Measurements from ENCODE around the gene ZNF385A. TPM values are rescaled to one million over a fixed set of nuclear protein-coding genes. Genes with fewer than 3 reads are reported as not detected.

ZNF385A gene
- total and polyA plus RNA-seq, 2 donors = 1.6 to 13.6 TPM

DNA sequence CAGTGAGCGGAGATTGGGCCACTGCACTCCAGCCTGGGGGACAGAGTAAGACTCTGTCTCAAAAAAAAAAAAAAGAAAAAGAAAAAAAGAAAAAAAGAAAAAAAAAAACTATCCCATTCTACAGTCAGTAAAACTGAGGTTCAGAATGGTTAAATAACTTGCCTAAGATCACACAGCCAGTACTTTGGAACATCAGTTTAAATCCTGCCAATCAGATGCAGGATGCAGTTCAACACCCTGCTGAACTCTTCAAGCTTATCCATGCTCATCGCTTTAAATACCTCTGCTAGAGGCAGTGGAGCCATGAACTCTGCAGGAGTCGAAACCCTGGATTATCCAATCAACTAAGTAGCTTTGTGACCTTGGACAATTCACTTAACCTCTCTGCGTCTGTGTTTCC, 3.4 kb downstream of the ZNF385A start:
- DNase-seq (ENCODE audit: low read depth in 6 of 9, low spot score in 9 of 9) = no peak
- H3K4me3 ChIP-seq (ENCODE audit: low read length in 2 of 2) = no peak overlapping the region
- no peaks in the 10 kb centered on the region for H3K9me3 ChIP-seq (ENCODE audit: control insufficient read depth in 2 of 2, insufficient read depth in 1 of 2, low read length in 1 of 2)
- peaks cover 0 to 8% of the 10 kb centered on the region in 2 donors for H3K4me1 ChIP-seq (ENCODE audit: control insufficient read depth in 2 of 2, insufficient read depth in 2 of 2, low read length in 2 of 2)
- peaks cover 0 to 13% of the 10 kb centered on the region in 2 donors for H3K27me3 ChIP-seq (ENCODE audit: control insufficient read depth in 2 of 2, insufficient read depth in 1 of 2, low read length in 1 of 2)
- peaks cover 0 to 3% of the 10 kb centered on the region in 2 donors for H3K36me3 ChIP-seq (ENCODE audit: control insufficient read depth in 2 of 2, insufficient read depth in 2 of 2, low read length in 1 of 2)
- no peak overlapping the region for H3K27ac ChIP-seq (ENCODE audit: low read depth in 1 of 2, low read length in 1 of 2)
- WGBS = 98% methylated on average over 4 of the region's 4 CpGs

DNA sequence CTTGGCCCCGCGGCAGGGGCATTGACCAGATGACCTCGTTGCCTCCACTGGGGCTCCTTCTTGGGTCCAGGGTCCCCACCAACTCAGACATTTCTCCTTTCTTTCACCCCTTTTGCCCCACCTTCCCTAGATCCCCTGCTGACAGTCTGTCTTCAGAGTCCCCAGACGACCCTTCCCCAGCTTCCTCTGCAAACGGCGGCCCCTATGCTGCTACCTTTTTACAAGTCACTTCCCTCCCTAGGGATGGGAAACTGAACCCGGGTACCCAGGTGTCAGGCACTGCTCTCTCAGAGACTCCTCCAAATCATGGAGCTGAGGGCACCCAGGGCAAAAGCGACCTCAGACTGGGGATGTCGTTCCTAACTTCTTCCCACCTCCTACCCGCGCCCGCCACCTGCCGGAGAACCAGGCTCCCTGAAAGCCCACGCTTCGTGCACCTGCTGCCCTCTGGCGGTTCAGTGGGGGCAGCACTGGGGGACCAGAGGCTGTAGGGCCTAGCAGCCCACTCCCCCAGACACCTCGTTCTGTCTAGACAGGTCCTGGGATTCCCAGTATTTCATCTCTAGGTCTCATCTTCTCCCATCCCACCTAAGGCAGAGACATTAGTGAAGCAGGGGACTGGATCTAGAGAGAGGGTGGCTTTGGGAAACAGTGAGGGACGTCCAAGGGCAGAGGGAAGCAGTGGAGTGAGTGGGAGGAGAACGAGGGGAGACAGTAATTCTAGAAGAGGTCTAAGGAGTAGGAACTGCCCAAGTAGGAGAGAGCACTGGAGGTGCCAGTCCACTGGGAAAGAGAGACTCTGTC, 4.9 kb downstream of the ZNF385A start:
- H3K9me3 ChIP-seq (ENCODE audit: control insufficient read depth in 2 of 2, insufficient read depth in 1 of 2, low read length in 1 of 2) = no peaks in the 10 kb centered on the region
- no peak overlapping the region for H3K27ac ChIP-seq (ENCODE audit: low read depth in 1 of 2, low read length in 1 of 2)
- DNase-seq (ENCODE audit: low read depth in 6 of 9, low spot score in 9 of 9) = peak in 7 of 9 donors; percentile 63 to 90 (median 83)
- H3K4me3 ChIP-seq (ENCODE audit: low read length in 2 of 2) = peak overlapping the region in 1 of 2 donors; percentile 9
- 33% methylated on average over 19 of the region's 19 CpGs for WGBS
- peaks cover 0 to 8% of the 10 kb centered on the region in 2 donors for H3K4me1 ChIP-seq (ENCODE audit: control insufficient read depth in 2 of 2, insufficient read depth in 2 of 2, low read length in 2 of 2)
- H3K36me3 ChIP-seq (ENCODE audit: control insufficient read depth in 2 of 2, insufficient read depth in 2 of 2, low read length in 1 of 2) = peaks cover 0 to 3% of the 10 kb centered on the region in 2 donors
- H3K27me3 ChIP-seq (ENCODE audit: control insufficient read depth in 2 of 2, insufficient read depth in 1 of 2, low read length in 1 of 2) = peaks cover 0 to 13% of the 10 kb centered on the region in 2 donors

DNA sequence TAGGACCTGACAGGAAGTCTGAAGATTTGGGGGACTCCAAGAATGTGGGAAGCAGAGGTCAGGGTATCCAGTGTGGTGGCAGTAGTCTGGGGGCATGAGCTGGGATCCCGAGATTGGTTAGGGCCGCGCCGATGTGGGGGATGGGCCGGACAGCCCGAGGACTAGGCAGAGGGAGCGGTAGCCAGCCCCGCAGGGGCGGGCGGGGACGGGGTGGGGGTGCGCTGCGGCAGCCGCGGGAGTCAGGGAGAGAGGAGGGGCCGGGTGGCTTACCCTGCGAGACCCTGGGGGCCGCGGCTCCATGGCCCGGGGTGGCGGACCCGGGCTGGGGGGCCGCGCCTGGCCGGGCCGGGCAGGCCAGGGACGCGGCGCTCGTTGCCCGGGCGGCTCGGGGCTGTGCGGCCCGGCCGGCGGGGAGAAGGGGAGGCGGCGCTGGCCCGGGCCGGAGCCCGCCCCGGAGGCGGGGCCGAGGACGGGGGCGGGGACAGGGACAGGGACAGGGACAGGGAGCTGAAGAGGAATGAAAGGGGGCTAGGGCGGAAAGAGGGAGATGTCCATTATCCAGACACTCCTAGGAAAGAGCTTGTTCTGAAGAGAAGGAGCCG, 5.6 kb downstream of the ZNF385A start:
- H3K36me3 ChIP-seq (ENCODE audit: control insufficient read depth in 2 of 2, insufficient read depth in 2 of 2, low read length in 1 of 2) = peaks cover 0 to 1% of the 10 kb centered on the region in 2 donors
- 84% methylated on average over 48 of the region's 49 CpGs for WGBS
- no peak for DNase-seq (ENCODE audit: low read depth in 6 of 9, low spot score in 9 of 9)
- H3K4me3 ChIP-seq (ENCODE audit: low read length in 2 of 2) = peak overlapping the region in 1 of 2 donors; percentile 9
- peaks cover 0 to 8% of the 10 kb centered on the region in 2 donors for H3K4me1 ChIP-seq (ENCODE audit: control insufficient read depth in 2 of 2, insufficient read depth in 2 of 2, low read length in 2 of 2)
- peaks cover 0 to 13% of the 10 kb centered on the region in 2 donors for H3K27me3 ChIP-seq (ENCODE audit: control insufficient read depth in 2 of 2, insufficient read depth in 1 of 2, low read length in 1 of 2)
- H3K9me3 ChIP-seq (ENCODE audit: control insufficient read depth in 2 of 2, insufficient read depth in 1 of 2, low read length in 1 of 2) = no peaks in the 10 kb centered on the region
- H3K27ac ChIP-seq (ENCODE audit: low read depth in 1 of 2, low read length in 1 of 2) = no peak overlapping the region

DNA sequence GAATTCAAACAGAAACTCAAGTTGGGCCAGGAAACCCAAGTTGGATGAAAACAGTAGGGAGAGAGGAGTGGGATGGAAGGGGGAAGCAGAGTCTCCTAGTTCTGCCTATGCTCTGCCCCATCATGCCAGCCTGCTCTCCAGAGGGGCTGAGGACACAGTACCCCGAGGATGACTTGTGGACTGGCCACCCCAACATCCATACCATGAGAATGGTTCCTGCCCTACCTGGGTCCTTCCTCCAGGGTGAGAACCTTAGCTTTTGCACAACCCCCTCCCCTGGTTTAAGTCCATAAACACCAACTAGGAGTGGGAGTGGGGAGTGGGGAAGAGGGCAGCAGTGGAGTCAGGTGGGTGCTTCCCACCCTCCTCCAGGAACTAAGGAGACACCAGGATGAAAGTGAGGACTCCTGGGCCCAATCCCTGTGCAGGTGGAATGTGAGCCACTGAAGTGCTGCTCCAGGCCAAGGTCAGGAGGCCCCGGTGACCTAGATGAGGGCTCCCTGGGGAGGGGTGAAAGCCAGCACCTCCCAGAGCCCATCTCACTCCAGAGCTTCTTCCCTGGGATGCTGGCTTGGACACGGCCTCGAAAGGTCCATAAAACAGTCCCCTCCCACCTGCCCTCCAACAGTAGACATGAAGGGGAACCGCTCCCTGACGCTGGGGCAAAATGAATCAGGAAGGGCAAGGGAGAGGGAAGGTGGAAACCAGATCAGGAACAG, 6.6 kb downstream of the ZNF385A start:
- Histone ChIP-seq H3K4me3 (ENCODE audit: low read length in 2 of 2) (no peak overlapping the region), H3K4me1 (ENCODE audit: control insufficient read depth in 2 of 2, insufficient read depth in 2 of 2, low read length in 2 of 2) (peaks cover 0 to 8% of the 10 kb centered on the region in 2 donors), H3K27me3 (ENCODE audit: control insufficient read depth in 2 of 2, insufficient read depth in 1 of 2, low read length in 1 of 2) (peaks cover 0 to 13% of the 10 kb centered on the region in 2 donors), H3K9me3 (ENCODE audit: control insufficient read depth in 2 of 2, insufficient read depth in 1 of 2, low read length in 1 of 2) (no peaks in the 10 kb centered on the region), H3K36me3 (ENCODE audit: control insufficient read depth in 2 of 2, insufficient read depth in 2 of 2, low read length in 1 of 2) (no peaks in the 10 kb centered on the region), H3K27ac (ENCODE audit: low read depth in 1 of 2, low read length in 1 of 2) (no peak overlapping the region)
- 97% methylated on average over 6 of the region's 6 CpGs for WGBS
- no peak for DNase-seq (ENCODE audit: low read depth in 6 of 9, low spot score in 9 of 9)

DNA sequence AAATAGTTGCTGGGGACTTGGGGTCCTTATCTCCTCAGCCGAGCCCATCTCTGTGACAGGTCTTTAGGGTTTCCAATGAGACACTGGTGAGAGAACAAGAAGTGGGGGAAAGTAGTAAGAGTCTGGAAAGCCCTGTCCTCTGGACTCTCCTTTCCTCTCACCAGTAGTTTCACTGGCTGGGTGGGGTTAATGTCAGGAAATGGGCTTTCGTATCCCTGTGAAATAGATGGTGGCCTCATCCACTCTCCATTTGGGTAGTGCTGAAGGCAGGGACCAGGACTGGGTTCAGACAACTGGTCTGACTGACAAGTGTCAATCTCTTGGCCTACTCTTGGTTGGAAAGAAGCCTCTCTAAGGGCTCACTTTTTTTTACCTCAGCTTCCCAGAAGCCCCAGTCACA, 7.5 kb downstream of the ZNF385A start:
- no peaks in the 10 kb centered on the region for H3K36me3 ChIP-seq (ENCODE audit: control insufficient read depth in 2 of 2, insufficient read depth in 2 of 2, low read length in 1 of 2)
- DNase-seq (ENCODE audit: low read depth in 6 of 9, low spot score in 9 of 9) = no peak
- no peak overlapping the region for H3K27ac ChIP-seq (ENCODE audit: low read depth in 1 of 2, low read length in 1 of 2)
- H3K4me1 ChIP-seq (ENCODE audit: control insufficient read depth in 2 of 2, insufficient read depth in 2 of 2, low read length in 2 of 2) = peaks cover 0 to 8% of the 10 kb centered on the region in 2 donors
- no peak overlapping the region for H3K4me3 ChIP-seq (ENCODE audit: low read length in 2 of 2)
- H3K9me3 ChIP-seq (ENCODE audit: control insufficient read depth in 2 of 2, insufficient read depth in 1 of 2, low read length in 1 of 2) = no peaks in the 10 kb centered on the region
- H3K27me3 ChIP-seq (ENCODE audit: control insufficient read depth in 2 of 2, insufficient read depth in 1 of 2, low read length in 1 of 2) = peaks cover 0 to 13% of the 10 kb centered on the region in 2 donors
- 94% methylated on average over 2 of the region's 2 CpGs for WGBS

DNA sequence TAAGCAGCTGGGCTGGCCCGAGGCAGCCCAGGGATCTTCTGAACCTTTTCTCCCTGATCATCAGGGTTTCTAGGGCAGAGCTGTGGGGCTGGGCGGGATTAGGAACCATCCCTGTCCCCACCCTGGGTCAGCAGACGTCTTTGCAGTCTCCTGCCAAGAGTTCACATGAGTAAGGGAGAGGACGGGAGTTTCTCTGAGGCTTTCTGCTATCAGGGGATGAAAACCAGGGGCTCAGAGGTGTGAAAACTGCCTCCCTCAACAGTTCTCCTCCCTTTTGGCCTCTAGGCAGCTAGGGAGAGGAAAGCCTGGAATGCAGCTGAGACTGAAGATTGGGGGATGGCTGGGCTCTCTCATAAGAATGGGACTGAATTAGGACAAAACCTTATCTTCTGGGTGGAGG, 7.9 kb downstream of the ZNF385A start:
- H3K27me3 ChIP-seq (ENCODE audit: control insufficient read depth in 2 of 2, insufficient read depth in 1 of 2, low read length in 1 of 2) = peaks cover 0 to 13% of the 10 kb centered on the region in 2 donors
- WGBS = 96% methylated on average over 4 of the region's 4 CpGs
- peaks cover 0 to 2% of the 10 kb centered on the region in 2 donors for H3K36me3 ChIP-seq (ENCODE audit: control insufficient read depth in 2 of 2, insufficient read depth in 2 of 2, low read length in 1 of 2)
- H3K9me3 ChIP-seq (ENCODE audit: control insufficient read depth in 2 of 2, insufficient read depth in 1 of 2, low read length in 1 of 2) = no peaks in the 10 kb centered on the region
- H3K27ac ChIP-seq (ENCODE audit: low read depth in 1 of 2, low read length in 1 of 2) = no peak overlapping the region
- no peak for DNase-seq (ENCODE audit: low read depth in 6 of 9, low spot score in 9 of 9)
- peaks cover 3 to 11% of the 10 kb centered on the region in 2 donors for H3K4me1 ChIP-seq (ENCODE audit: control insufficient read depth in 2 of 2, insufficient read depth in 2 of 2, low read length in 2 of 2)
- H3K4me3 ChIP-seq (ENCODE audit: low read length in 2 of 2) = no peak overlapping the region

DNA sequence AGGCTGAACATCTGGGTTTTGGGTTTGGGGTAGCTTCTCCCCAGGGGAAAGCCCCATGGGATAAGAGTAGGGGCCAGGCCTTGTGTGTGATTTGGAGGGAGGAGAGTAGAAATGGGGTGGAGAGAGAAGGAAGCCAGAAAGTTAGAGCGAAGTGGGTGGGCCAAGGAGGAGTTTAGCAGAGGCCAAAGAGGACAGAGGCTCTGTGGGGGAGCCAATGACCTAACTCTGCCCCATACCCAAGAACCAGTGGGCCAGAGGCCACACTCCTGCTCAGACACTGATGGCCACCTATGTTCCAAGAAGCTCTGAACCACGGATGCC, 9.3 kb downstream of the ZNF385A start:
- no peak overlapping the region for H3K4me3 ChIP-seq (ENCODE audit: low read length in 2 of 2)
- 88% methylated on average over 2 of the region's 2 CpGs for WGBS
- peaks cover 4 to 18% of the 10 kb centered on the region in 2 donors for H3K4me1 ChIP-seq (ENCODE audit: control insufficient read depth in 2 of 2, insufficient read depth in 2 of 2, low read length in 2 of 2)
- H3K9me3 ChIP-seq (ENCODE audit: control insufficient read depth in 2 of 2, insufficient read depth in 1 of 2, low read length in 1 of 2) = no peaks in the 10 kb centered on the region
- no peak overlapping the region for H3K27ac ChIP-seq (ENCODE audit: low read depth in 1 of 2, low read length in 1 of 2)
- peaks cover 0 to 18% of the 10 kb centered on the region in 2 donors for H3K27me3 ChIP-seq (ENCODE audit: control insufficient read depth in 2 of 2, insufficient read depth in 1 of 2, low read length in 1 of 2)
- peaks cover 0 to 2% of the 10 kb centered on the region in 2 donors for H3K36me3 ChIP-seq (ENCODE audit: control insufficient read depth in 2 of 2, insufficient read depth in 2 of 2, low read length in 1 of 2)
- no peak for DNase-seq (ENCODE audit: low read depth in 6 of 9, low spot score in 9 of 9)

DNA sequence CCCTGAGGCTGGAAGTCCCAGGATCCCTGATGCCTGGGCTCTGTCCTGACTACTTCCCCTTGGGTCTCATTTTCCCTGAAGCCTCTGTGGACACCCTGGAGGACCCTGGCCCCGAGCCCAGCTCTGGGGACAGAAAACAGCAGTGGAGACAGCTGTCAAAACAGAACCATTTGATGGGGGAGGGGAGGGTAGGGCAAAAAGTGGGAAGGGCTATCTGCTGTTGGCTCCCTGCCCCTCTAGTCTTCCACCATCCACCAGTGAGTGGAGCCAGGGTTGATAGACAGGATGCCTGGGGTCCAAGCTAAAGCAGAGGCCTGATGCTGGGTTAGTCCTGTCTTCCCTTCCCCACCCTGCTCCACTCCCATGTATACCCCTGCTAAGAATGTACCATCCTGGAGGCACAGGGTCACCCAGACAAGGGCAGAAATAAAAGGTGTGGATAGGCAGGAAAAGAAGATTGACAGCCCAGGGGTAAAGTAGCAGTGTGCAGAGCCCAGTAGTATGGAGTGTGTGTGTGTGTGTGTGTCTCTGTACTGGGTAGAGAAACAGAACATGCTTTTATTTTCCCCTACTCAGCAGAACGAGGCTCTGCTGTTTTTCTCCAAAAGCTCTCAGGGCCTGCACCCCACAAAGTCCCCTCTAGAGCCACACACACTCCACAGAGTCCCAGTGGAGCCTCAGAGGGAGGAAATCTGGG, 9.8 kb downstream of the ZNF385A start:
- no peak for DNase-seq (ENCODE audit: low read depth in 6 of 9, low spot score in 9 of 9)
- H3K4me1 ChIP-seq (ENCODE audit: control insufficient read depth in 2 of 2, insufficient read depth in 2 of 2, low read length in 2 of 2) = peaks cover 4 to 20% of the 10 kb centered on the region in 2 donors
- H3K4me3 ChIP-seq (ENCODE audit: low read length in 2 of 2) = no peak overlapping the region
- H3K27ac ChIP-seq (ENCODE audit: low read depth in 1 of 2, low read length in 1 of 2) = no peak overlapping the region
- no peaks in the 10 kb centered on the region for H3K9me3 ChIP-seq (ENCODE audit: control insufficient read depth in 2 of 2, insufficient read depth in 1 of 2, low read length in 1 of 2)
- 75% methylated on average over 2 of the region's 2 CpGs for WGBS
- H3K36me3 ChIP-seq (ENCODE audit: control insufficient read depth in 2 of 2, insufficient read depth in 2 of 2, low read length in 1 of 2) = peaks cover 0 to 2% of the 10 kb centered on the region in 2 donors
- H3K27me3 ChIP-seq (ENCODE audit: control insufficient read depth in 2 of 2, insufficient read depth in 1 of 2, low read length in 1 of 2) = peaks cover 0 to 23% of the 10 kb centered on the region in 2 donors

All from thymus (tissue), 11 donors.